Left renal cortex interstitium (tissue), 4 donors: ENCODE data around the gene FIBCD1. TPM values are rescaled to one million over a fixed set of nuclear protein-coding genes. Genes with fewer than 3 reads are reported as not detected.

Source experiments
- DNase-seq, 4 donors: peaks; one replicate each; pipeline ENCODE4 v3.0.0-alpha.2; 2013; ENCODE audit warnings: low read depth in 4 of 4, low spot score in 2 of 4, missing footprints in 1 of 4
- polyA plus RNA-seq, 4 donors: library from polyadenylated mRNA; unstranded; fragments of 120-200 nt; gene quantifications; one replicate each; pipeline ENCODE4 v1.2.1, GENCODE V29; 2013; ENCODE audit not compliant: insufficient read length in 4 of 4

The FIBCD1 gene
- polyA plus RNA-seq, 4 donors: 0.29 to 0.54 (median 0.38) TPM

- DNase-seq: no peak
Observed at GRCh38 chr9:130938184-130938651, 829 bp downstream of the FIBCD1 start.

GRCh38 chr9:130937146-130938076 is 1.6 kb downstream of the FIBCD1 start:
- no peak for DNase-seq

GRCh38 chr9:130936285-130937117 is 2.5 kb downstream of the FIBCD1 start:
- no peak for DNase-seq

- DNase-seq: no peak
Observed at GRCh38 chr9:130935648-130936271, 3.3 kb downstream of the FIBCD1 start.

- DNase-seq: no peak
Observed at GRCh38 chr9:130934702-130935647, 4.1 kb downstream of the FIBCD1 start.

- no peak for DNase-seq
Observed at GRCh38 chr9:130934246-130934645, 4.8 kb downstream of the FIBCD1 start.

- no peak for DNase-seq
Observed at GRCh38 chr9:130933114-130934046, 5.7 kb downstream of the FIBCD1 start.

GRCh38 chr9:130932255-130933079 is 6.6 kb downstream of the FIBCD1 start:
- DNase-seq: no peak

- no peak for DNase-seq
Observed at GRCh38 chr9:130931508-130932254, 7.4 kb downstream of the FIBCD1 start.

- DNase-seq: no peak
Observed at GRCh38 chr9:130930804-130931349, 8.2 kb downstream of the FIBCD1 start.

GRCh38 chr9:130930132-130930803 is 8.8 kb downstream of the FIBCD1 start:
- no peak for DNase-seq

- DNase-seq: no peak
Observed at GRCh38 chr9:130929571-130930038, 9.4 kb downstream of the FIBCD1 start.

GRCh38 chr9:130927995-130928900 is 10.8 kb downstream of the FIBCD1 start:
- DNase-seq: no peak

- no peak for DNase-seq
Observed at GRCh38 chr9:130927338-130927737, 11.7 kb downstream of the FIBCD1 start.

GRCh38 chr9:130925050-130925678 is 13.9 kb downstream of the FIBCD1 start:
- no peak for DNase-seq
